K562 (cell line): Measurements from ENCODE around the gene SEC23IP. TPM values are rescaled to one million over a fixed set of nuclear protein-coding genes. Genes with fewer than 3 reads are reported as not detected.

ENCODE experiments used
- ATAC-seq: fragments of 200-7000 bp; cut with Tn5 transposase; 3 replicates; pipeline ENCODE4 v1.9.1; 2020; ENCODE audit warnings: moderate library complexity
- BruUV-seq: library from RNA; stranded (reverse); fragments of 400-500 nt; replicated peaks from 2 replicates; lab custom pipeline; 2021; lab: Mats Ljungman, UMichigan
- CTCF ChIA-PET: fragments of 300-600 bp; formaldehyde crosslinking; extraction: SDS; loops from one replicate; lab custom pipeline; 2021; ENCODE audit warnings: low intra/inter-chr PET ratio; lab: Yijun Ruan, JAX
- POLR2A ChIA-PET: fragments of 300-600, 350-650 bp; sonication (Branson Sonifier 250); formaldehyde crosslinking; extraction: SDS; loops from one replicate; lab custom pipeline; 2021; ENCODE audit warnings: antibody characterized with exemption, inconsistent platforms; lab: Yijun Ruan, JAX
- DNase-seq, 4 experiments: peaks; one replicate each; pipeline versions ENCODE4 v3.0.0 to v3.0.0-alpha.2; 2011 to 2018; ENCODE audit warnings: low spot score in 3 of 4, mixed read lengths in 3 of 4; ENCODE audit errors: extremely low read depth in 1 of 4
- FAIRE-seq: peaks from 2 replicates; lab custom pipeline; 2011; peaks lifted over from hg19 to GRCh38; lab: Jason Lieb, UNC
- H2AFZ ChIP-seq: 2 replicates; pipeline ENCODE4 v1.6.0; 2011; ENCODE audit warnings: low read depth, low read length, control low read depth, inconsistent platforms
- H3K27ac ChIP-seq: fragments of 200-600 bp; 3 replicates; pipeline ENCODE4 v1.8.0; 2011; ENCODE audit warnings: low read depth, mild to moderate bottlenecking, control low read depth, inconsistent platforms, low read length, moderate library complexity, mixed read lengths; ENCODE audit errors: extremely low read depth
- H3K27me3 ChIP-seq, 2 experiments: fragments of 300-600 bp in 1 of 2; 2 replicates in 1 of 2; 3 replicates in 1 of 2; pipeline versions ENCODE4 v1.6.0 to v1.8.0; 2011; ENCODE audit warnings: inconsistent platforms in 2 of 2, low read length in 2 of 2, mild to moderate bottlenecking in 1 of 2, mixed read lengths in 1 of 2, moderate library complexity in 1 of 2; ENCODE audit not compliant: control insufficient read depth in 2 of 2, insufficient read depth in 2 of 2
- H3K36me3 ChIP-seq: fragments of 300-600 bp; 3 replicates; pipeline ENCODE4 v1.8.0; 2011; ENCODE audit warnings: mild to moderate bottlenecking, low read length, inconsistent platforms; ENCODE audit not compliant: control insufficient read depth, insufficient read depth
- H3K4me1 ChIP-seq, 2 experiments: fragments of 200-600 bp in 1 of 2; replicated peaks in 1 of 2; 2 replicates in 1 of 2; 3 replicates in 1 of 2; pipeline versions ENCODE4 v1.5.1 to v1.8.0; 2011; ENCODE audit warnings: inconsistent platforms in 2 of 2, low read length in 2 of 2, mild to moderate bottlenecking in 1 of 2, mixed read lengths in 1 of 2, moderate library complexity in 1 of 2; ENCODE audit not compliant: control insufficient read depth in 2 of 2, insufficient read depth in 2 of 2
- H3K4me2 ChIP-seq: 2 replicates; pipeline ENCODE4 v1.6.1; 2011; ENCODE audit warnings: low read length, control low read depth, inconsistent platforms, mixed read lengths; ENCODE audit not compliant: insufficient read depth
- H3K4me3 ChIP-seq: fragments of 200-600 bp; sonication (generic), shearing (Covaris generic); 2 replicates; pipeline ENCODE4 v1.5.1; 2016; ENCODE audit warnings: control low read depth, inconsistent platforms
- H3K79me2 ChIP-seq: fragments of 200-600 bp; 3 replicates; pipeline ENCODE4 v1.8.0; 2011; ENCODE audit warnings: low read length, inconsistent platforms; ENCODE audit not compliant: control insufficient read depth, insufficient read depth
- H3K9ac ChIP-seq, 2 experiments: 2 replicates each; pipeline versions ENCODE4 v1.6.0 to v1.6.1; 2011; ENCODE audit warnings: low read depth in 2 of 2, low read length in 2 of 2, control low read depth in 1 of 2, inconsistent platforms in 1 of 2, mild to moderate bottlenecking in 1 of 2, mixed read lengths in 1 of 2; ENCODE audit not compliant: insufficient read depth in 1 of 2
- H3K9me1 ChIP-seq: one replicate; pipeline ENCODE4 v1.6.0; 2011; ENCODE audit warnings: inconsistent platforms, mild to moderate bottlenecking, low read length, moderate library complexity; ENCODE audit not compliant: control insufficient read depth, insufficient read depth
- H3K9me3 ChIP-seq: replicated peaks from 2 replicates; pipeline ENCODE4 v1.5.1; 2011; ENCODE audit warnings: low read depth, low read length, inconsistent platforms; ENCODE audit not compliant: control insufficient read depth, insufficient read depth
- H4K20me1 ChIP-seq: replicated peaks from 2 replicates; pipeline ENCODE4 v1.6.1; 2011; ENCODE audit warnings: low read length, inconsistent platforms, mixed read lengths; ENCODE audit not compliant: control insufficient read depth, insufficient read depth
- ATF7 ChIP-seq: fragments of 450-650 bp; IDR thresholded peaks from 2 replicates; pipeline ENCODE4 v1.7.1; 2014; ENCODE audit warnings: mild to moderate bottlenecking, moderate library complexity
- CBX1 ChIP-seq: sonication (generic); IDR thresholded peaks from 2 replicates; pipeline ENCODE4 v1.6.1; 2016; ENCODE audit warnings: antibody characterized with exemption, low read depth, mild to moderate bottlenecking
- ELF4 ChIP-seq: fragments of 450-650 bp; formaldehyde crosslinking; IDR thresholded peaks from 2 replicates; pipeline ENCODE4 v1.4.0; 2022; ENCODE audit warnings: missing genetic modification characterization
- FOXJ2 ChIP-seq: fragments of 200-800 bp; sonication (Bioruptor generic); IDR thresholded peaks from 2 replicates; pipeline ENCODE4 v1.6.1; 2016; ENCODE audit warnings: missing genetic modification characterization, missing compliant biosample characterization
- FOXK1 ChIP-seq: sonication (generic); formaldehyde crosslinking; IDR thresholded peaks from 2 replicates; pipeline ENCODE4 v1.8.0; 2022; ENCODE audit warnings: missing genetic modification reagents, mild to moderate bottlenecking, borderline replicate concordance
- GTF2E2 ChIP-seq: fragments of 200-800 bp; sonication (Bioruptor generic); IDR thresholded peaks from 2 replicates; pipeline ENCODE4 v1.6.1; 2016; ENCODE audit warnings: missing genetic modification characterization, missing compliant biosample characterization
- HDAC1 ChIP-seq, 2 experiments: fragments of 450-650 bp; IDR thresholded peaks; 2 replicates each; pipeline ENCODE4 v1.6.1; 2016 to 2017; ENCODE audit warnings: inconsistent platforms in 1 of 2, mild to moderate bottlenecking in 1 of 2, moderate library complexity in 1 of 2
- KLF13 ChIP-seq: fragments of 450-650 bp; IDR thresholded peaks from 2 replicates; pipeline ENCODE4 v1.6.1; 2016; ENCODE audit warnings: missing genetic modification characterization, low read depth, mild to moderate bottlenecking, missing compliant biosample characterization, moderate library complexity, borderline replicate concordance
- MECOM ChIP-seq: fragments of 250-450 bp; sonication (Bioruptor Pico); IDR thresholded peaks from 2 replicates; pipeline ENCODE4 v1.8.0; 2022; ENCODE audit warnings: inconsistent platforms
- MTA3 ChIP-seq: fragments of 450-650 bp; formaldehyde crosslinking; IDR thresholded peaks from 2 replicates; pipeline ENCODE4 v1.6.1; 2017; ENCODE audit warnings: mild to moderate bottlenecking, borderline replicate concordance
- NFIC ChIP-seq: fragments of 450-650 bp; IDR thresholded peaks from 2 replicates; pipeline ENCODE4 v1.6.1; 2017; ENCODE audit warnings: mild to moderate bottlenecking, inconsistent platforms
- TEAD2 ChIP-seq: fragments of 450-650 bp; IDR thresholded peaks from 2 replicates; pipeline ENCODE4 v1.6.1; 2016; ENCODE audit warnings: missing genetic modification characterization, control low read depth, missing compliant biosample characterization
- WGBS: fragments of 100-300 bp; shearing (Covaris generic); methylation state at CpG from one replicate; pipeline ENCODE4 v1.1.6; 2016; ENCODE audit warnings: low coverage, mixed read lengths; ENCODE audit not compliant: insufficient coverage; ENCODE audit errors: missing lambda C conversion rate; 5-methylcytosine and 5-hydroxymethylcytosine counted together
- in situ Hi-C: fragments of 300-500 bp; cut with MboI; formaldehyde crosslinking; loops from 4 replicates; pipeline ENCODE4 v1.15.0; 2018; ENCODE audit warnings: inconsistent platforms, mixed read lengths
- intact Hi-C: fragments of 100-400 bp; cut with micrococcal nuclease; formaldehyde crosslinking; loops from 2 replicates; pipeline ENCODE4 v1.14.2; 2022
- polyA plus RNA-seq, 8 experiments: library from polyadenylated mRNA; depleted of rRNA in 4 of 8; stranded (reverse) in 5 of 8; unstranded in 3 of 8; fragments of >200 nt; fragmentation: Nextera tagmentation in 2 of 8; fragmentation: Illumina TruSeq in 1 of 8; extraction: Ambion mirVana in 2 of 8; extraction: Trizol in 1 of 8; gene quantifications; 2 replicates each; pipeline versions ENCODE4 v1.2.1 to v1.2.3, GENCODE V29; 2011 to 2014; ENCODE audit warnings: inconsistent platforms in 1 of 8, missing spikeins in 1 of 8
- total RNA-seq, 7 experiments: library from RNA; depleted of rRNA in 6 of 7; stranded (reverse); fragments of >200 nt in 6 of 7; fragmentation: Illumina TruSeq in 2 of 7; extraction: Trizol in 2 of 7; gene quantifications; 2 replicates each; pipeline versions ENCODE4 v1.2.1 to v1.2.3, GENCODE V29; 2011 to 2021; ENCODE audit warnings: low replicate concordance in 1 of 7
- TF ChIP-seq, protein P1 (sequence below): fragments of 250-450 bp; sonication (Bioruptor Pico); IDR thresholded peaks from 2 replicates; pipeline ENCODE4 v1.8.0; 2022; ENCODE audit warnings: moderate library complexity, mild to moderate bottlenecking, inconsistent platforms
- TF ChIP-seq, protein P2 (sequence below): fragments of 200-800 bp; sonication (Bioruptor generic); IDR thresholded peaks from 2 replicates; pipeline ENCODE4 v1.6.1; 2016; ENCODE audit warnings: missing genetic modification characterization, missing compliant biosample characterization
- TF ChIP-seq, protein P3 (sequence below): fragments of 450-650 bp; formaldehyde crosslinking; IDR thresholded peaks from 2 replicates; pipeline ENCODE4 v1.4.0; 2020; ENCODE audit warnings: mild to moderate bottlenecking, moderate library complexity
- TF ChIP-seq, protein P4 (sequence below): IDR thresholded peaks from 2 replicates; pipeline ENCODE4 v1.6.1; 2012; ENCODE audit warnings: low read depth, low read length, improper control_type of control experiment, borderline replicate concordance

The SEC23IP gene
- total and polyA plus RNA-seq, 9 of the 15 experiments (the other 6 are each of a cell fraction or from before 2014, with no cell fraction given): 15.8 to 38.4 (median 22.5) TPM

DNA sequence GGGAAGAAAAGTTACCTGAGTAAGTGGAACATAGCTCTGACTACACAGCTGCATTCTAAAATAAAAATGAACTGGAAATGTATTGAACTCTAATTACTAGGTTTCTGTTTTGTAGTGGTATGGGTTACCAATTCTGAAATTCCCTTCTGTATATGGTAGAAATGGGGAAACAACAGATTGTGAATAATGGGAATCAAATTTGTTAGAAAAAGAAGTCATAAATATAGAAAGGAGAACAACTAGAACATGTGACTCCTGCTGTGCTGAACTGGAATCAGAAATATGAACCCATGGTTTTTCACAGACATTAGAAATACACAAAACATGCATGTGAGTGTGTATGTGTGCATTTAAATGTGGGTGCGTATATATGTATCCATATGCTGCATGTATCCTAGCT lies 46.9 kb upstream of the SEC23IP start:
- intact Hi-C loops: no loop called here
- POLR2A ChIA-PET: no interaction called here
- WGBS: 100% methylated on average over 1 of the region's 1 CpG

More for the DNA sequence above, 46.9 kb upstream of the SEC23IP start:
- Histone ChIP-seq H3K9me1 (no peaks in the 10 kb centered on the region), H3K4me3 (no peak overlapping the region), H3K27me3 (no peaks in the 10 kb centered on the region), H3K27ac (no peak overlapping the region), H3K9ac (no peak overlapping the region), H3K4me2 (no peak overlapping the region), H3K9me3 (no peaks in the 10 kb centered on the region), H2AFZ (no peak overlapping the region), H3K36me3 (peaks cover 94% of the 10 kb centered on the region), H4K20me1 (no peaks in the 10 kb centered on the region), H3K79me2 (no peaks in the 10 kb centered on the region), H3K4me1 (no peaks in the 10 kb centered on the region)
- no peak for DNase-seq
- in situ Hi-C loops: no loop called here
- TF ChIP-seq CBX1: no peak
- no peak for TF ChIP-seq MECOM
- TF ChIP-seq ATF7: no peak
- TF ChIP-seq KLF13 (tag): no peak
- TF ChIP-seq, protein P1, sequence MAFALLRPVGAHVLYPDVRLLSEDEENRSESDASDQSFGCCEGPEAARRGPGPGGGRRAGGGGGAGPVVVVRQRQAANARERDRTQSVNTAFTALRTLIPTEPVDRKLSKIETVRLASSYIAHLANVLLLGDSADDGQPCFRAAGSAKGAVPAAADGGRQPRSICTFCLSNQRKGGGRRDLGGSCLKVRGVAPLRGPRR (CRISPR knock-in tag): no peak
- no peak for TF ChIP-seq ELF4 (CRISPR knock-in tag)
- TF ChIP-seq GTF2E2 (tag): no peak
- TF ChIP-seq FOXK1 (CRISPR knock-in tag): no peak
- no peak for TF ChIP-seq HDAC1 (IDR thresholded peaks at IDR 0.05)
- TF ChIP-seq, protein P2, sequence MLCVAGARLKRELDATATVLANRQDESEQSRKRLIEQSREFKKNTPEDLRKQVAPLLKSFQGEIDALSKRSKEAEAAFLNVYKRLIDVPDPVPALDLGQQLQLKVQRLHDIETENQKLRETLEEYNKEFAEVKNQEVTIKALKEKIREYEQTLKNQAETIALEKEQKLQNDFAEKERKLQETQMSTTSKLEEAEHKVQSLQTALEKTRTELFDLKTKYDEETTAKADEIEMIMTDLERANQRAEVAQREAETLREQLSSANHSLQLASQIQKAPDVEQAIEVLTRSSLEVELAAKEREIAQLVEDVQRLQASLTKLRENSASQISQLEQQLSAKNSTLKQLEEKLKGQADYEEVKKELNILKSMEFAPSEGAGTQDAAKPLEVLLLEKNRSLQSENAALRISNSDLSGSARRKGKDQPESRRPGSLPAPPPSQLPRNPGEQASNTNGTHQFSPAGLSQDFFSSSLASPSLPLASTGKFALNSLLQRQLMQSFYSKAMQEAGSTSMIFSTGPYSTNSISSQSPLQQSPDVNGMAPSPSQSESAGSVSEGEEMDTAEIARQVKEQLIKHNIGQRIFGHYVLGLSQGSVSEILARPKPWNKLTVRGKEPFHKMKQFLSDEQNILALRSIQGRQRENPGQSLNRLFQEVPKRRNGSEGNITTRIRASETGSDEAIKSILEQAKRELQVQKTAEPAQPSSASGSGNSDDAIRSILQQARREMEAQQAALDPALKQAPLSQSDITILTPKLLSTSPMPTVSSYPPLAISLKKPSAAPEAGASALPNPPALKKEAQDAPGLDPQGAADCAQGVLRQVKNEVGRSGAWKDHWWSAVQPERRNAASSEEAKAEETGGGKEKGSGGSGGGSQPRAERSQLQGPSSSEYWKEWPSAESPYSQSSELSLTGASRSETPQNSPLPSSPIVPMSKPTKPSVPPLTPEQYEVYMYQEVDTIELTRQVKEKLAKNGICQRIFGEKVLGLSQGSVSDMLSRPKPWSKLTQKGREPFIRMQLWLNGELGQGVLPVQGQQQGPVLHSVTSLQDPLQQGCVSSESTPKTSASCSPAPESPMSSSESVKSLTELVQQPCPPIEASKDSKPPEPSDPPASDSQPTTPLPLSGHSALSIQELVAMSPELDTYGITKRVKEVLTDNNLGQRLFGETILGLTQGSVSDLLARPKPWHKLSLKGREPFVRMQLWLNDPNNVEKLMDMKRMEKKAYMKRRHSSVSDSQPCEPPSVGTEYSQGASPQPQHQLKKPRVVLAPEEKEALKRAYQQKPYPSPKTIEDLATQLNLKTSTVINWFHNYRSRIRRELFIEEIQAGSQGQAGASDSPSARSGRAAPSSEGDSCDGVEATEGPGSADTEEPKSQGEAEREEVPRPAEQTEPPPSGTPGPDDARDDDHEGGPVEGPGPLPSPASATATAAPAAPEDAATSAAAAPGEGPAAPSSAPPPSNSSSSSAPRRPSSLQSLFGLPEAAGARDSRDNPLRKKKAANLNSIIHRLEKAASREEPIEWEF (CRISPR knock-in tag): no peak
- TF ChIP-seq NFIC: no peak
- TF ChIP-seq, protein P3, sequence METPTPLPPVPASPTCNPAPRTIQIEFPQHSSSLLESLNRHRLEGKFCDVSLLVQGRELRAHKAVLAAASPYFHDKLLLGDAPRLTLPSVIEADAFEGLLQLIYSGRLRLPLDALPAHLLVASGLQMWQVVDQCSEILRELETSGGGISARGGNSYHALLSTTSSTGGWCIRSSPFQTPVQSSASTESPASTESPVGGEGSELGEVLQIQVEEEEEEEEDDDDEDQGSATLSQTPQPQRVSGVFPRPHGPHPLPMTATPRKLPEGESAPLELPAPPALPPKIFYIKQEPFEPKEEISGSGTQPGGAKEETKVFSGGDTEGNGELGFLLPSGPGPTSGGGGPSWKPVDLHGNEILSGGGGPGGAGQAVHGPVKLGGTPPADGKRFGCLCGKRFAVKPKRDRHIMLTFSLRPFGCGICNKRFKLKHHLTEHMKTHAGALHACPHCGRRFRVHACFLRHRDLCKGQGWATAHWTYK (CRISPR knock-in tag): no peak
- no peak for TF ChIP-seq MTA3
- no peak for TF ChIP-seq TEAD2 (tag)
- TF ChIP-seq, protein P4, sequence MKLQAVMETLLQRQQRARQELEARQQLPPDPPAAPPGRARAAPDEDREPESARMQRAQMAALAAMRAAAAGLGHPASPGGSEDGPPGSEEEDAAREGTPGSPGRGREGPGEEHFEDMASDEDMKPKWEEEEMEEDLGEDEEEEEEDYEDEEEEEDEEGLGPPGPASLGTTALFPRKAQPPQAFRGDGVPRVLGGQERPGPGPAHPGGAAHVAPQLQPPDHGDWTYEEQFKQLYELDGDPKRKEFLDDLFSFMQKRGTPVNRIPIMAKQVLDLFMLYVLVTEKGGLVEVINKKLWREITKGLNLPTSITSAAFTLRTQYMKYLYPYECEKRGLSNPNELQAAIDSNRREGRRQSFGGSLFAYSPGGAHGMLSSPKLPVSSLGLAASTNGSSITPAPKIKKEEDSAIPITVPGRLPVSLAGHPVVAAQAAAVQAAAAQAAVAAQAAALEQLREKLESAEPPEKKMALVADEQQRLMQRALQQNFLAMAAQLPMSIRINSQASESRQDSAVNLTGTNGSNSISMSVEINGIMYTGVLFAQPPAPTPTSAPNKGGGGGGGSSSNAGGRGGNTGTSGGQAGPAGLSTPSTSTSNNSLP: no peak
- no peak for TF ChIP-seq FOXJ2 (tag)
- BruUV-seq: no TSS peak
- no peak for FAIRE-seq
- no peak for ATAC-seq
- CTCF ChIA-PET: no interaction called here
